Measurements from ENCODE around the gene SNX7.

SNX7 gene

DNA sequence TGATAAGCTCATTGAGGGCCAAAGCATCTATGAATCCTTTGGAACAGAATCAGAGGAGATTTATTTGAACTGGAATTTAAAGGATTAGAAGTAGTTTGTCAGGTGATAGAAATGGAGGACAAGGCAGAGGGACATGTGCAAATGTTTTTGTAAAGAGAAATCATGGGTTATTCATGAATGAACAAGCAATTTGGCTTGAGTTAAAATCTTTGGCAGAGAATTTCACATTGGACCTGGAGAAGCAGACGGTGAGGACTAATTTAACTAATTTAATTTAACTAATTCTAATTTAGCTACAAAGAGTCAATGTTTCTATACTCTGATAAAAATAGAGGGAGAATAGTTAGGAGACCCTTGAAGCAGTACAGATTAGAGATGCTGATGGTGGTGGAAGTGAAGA, 36.3 kb downstream of the SNX7 start:
- no peak for TF ChIP-seq CTCF (IDR thresholded peaks at IDR 0.05; ENCODE audit: low read depth, low read length)

DNA sequence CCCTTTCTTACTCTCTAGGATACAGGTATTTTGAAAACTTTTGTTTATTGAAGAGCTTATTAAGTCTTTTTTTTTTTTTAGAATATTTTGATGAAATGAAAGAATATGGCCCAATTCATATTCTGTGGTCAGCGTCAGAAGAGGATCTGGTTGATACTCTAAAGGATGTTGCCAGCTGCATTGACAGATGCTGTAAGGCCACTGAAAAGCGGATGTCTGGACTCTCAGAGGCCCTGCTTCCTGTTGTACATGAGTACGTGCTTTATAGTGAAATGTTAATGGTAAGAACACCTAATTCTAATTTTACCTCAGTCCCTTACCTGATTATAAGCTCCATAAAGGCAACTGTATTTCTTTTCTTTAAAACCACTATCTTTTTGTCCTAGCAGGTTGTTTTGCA, 37.1 kb downstream of the SNX7 start:
- no peak overlapping the region for H3K4me3 ChIP-seq (ENCODE audit: low read depth, low read length)
- no peak for TF ChIP-seq CTCF (IDR thresholded peaks at IDR 0.05; ENCODE audit: low read depth, low read length)

More for the DNA sequence above, 36.3 kb downstream of the SNX7 start:
- no peak overlapping the region for H3K4me3 ChIP-seq (ENCODE audit: low read depth, low read length)

- TF ChIP-seq CTCF (IDR thresholded peaks at IDR 0.05; ENCODE audit: low read depth, low read length), result no peak
- no peak overlapping the region for H3K4me3 ChIP-seq (ENCODE audit: low read depth, low read length)
These were observed 38.7 kb downstream of the SNX7 start for GRCh38 chr1:98700228-98700627.

- no peak overlapping the region for H3K4me3 ChIP-seq (ENCODE audit: low read depth, low read length)
- no peak for TF ChIP-seq CTCF (IDR thresholded peaks at IDR 0.05; ENCODE audit: low read depth, low read length)
These were observed 41.5 kb downstream of the SNX7 start for GRCh38 chr1:98702976-98703375.

DNA sequence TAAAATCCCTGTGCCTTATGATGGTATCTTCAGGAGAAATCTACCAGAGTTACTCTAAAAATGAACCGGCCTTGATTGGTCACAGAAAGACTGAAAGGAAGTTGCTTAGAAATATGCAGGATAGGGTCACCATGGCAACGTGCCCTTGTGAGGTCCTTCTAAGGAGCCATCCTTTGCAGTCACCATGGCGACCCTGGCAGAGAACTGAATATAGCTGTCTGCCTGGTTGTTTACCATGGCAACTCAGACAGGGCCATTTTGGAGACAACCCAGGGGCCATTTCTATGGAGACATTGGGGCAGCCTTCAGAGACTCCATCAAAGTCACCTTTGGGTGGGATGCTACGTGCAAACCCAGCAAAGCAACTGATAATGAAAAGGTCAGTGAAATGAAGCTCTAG, 43.0 kb downstream of the SNX7 start:
- no peak for TF ChIP-seq CTCF (IDR thresholded peaks at IDR 0.05; ENCODE audit: low read depth, low read length)
- H3K4me3 ChIP-seq (ENCODE audit: low read depth, low read length), result no peak overlapping the region

DNA sequence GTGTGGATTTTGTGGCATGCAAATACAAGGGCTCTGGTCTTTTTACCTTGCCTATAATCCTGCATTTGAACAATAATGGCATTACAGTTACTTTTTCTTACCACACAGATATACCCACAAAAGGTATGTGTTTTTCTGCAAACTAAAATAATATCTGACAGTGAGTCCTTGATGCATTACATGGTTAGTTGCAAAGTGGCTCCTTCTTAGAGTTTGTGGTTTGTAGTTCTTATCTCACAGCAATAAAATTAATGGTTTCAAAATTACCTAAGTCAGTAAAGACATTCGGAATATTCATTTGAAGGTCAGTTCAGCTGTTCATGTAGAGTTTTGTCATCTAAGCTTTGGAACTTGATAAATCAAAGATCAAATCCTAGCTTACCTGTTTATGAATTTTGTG, 43.5 kb downstream of the SNX7 start:
- no peak for TF ChIP-seq CTCF (IDR thresholded peaks at IDR 0.05; ENCODE audit: low read depth, low read length)
- no peak overlapping the region for H3K4me3 ChIP-seq (ENCODE audit: low read depth, low read length)

- no peak overlapping the region for H3K4me3 ChIP-seq (ENCODE audit: low read depth, low read length)
- no peak for TF ChIP-seq CTCF (IDR thresholded peaks at IDR 0.05; ENCODE audit: low read depth, low read length)
These were observed 44.1 kb downstream of the SNX7 start for GRCh38 chr1:98705591-98705990.
